GM23338 (cell line): ENCODE results near the gene KDM6A. TPM values are rescaled to one million over a fixed set of nuclear protein-coding genes. Genes with fewer than 3 reads are reported as not detected.

Experiments
- ATAC-seq: fragments of 200-7000 bp; cut with Tn5 transposase; 3 replicates; pipeline ENCODE4 v1.9.1; 2020
- DNase-seq: peaks from one replicate; pipeline ENCODE4 v3.0.0-alpha.2; 2015; ENCODE audit warnings: low spot score
- H2AFZ ChIP-seq: fragments of 200-600 bp; sonication (generic); 2 replicates; pipeline ENCODE4 v1.8.0; 2016; ENCODE audit warnings: antibody characterized with exemption, mild to moderate bottlenecking, moderate library complexity
- H3F3A ChIP-seq: fragments of 200-600 bp; sonication (generic); replicated peaks from 2 replicates; pipeline ENCODE4 v1.8.0; 2017; ENCODE audit warnings: antibody characterized with exemption, mixed run types, low read depth
- H3K27ac ChIP-seq: fragments of 200-600 bp; sonication (generic); 2 replicates; pipeline ENCODE4 v1.6.1; 2016; ENCODE audit warnings: low read depth
- H3K27me3 ChIP-seq: fragments of 200-600 bp; sonication (generic); 2 replicates; pipeline ENCODE4 v1.8.0; 2016; ENCODE audit warnings: mild to moderate bottlenecking, mixed run types, moderate library complexity; ENCODE audit not compliant: insufficient read depth
- H3K36me3 ChIP-seq: fragments of 200-600 bp; sonication (generic); 2 replicates; pipeline ENCODE4 v1.8.0; 2016; ENCODE audit warnings: mild to moderate bottlenecking; ENCODE audit not compliant: insufficient read depth
- H3K4me1 ChIP-seq: fragments of 200-600 bp; sonication (generic); 2 replicates; pipeline ENCODE4 v1.8.0; 2016; ENCODE audit warnings: mild to moderate bottlenecking, moderate library complexity; ENCODE audit not compliant: insufficient read depth
- H3K4me2 ChIP-seq: fragments of 200-600 bp; sonication (generic); 2 replicates; pipeline ENCODE4 v1.7.1; 2017; ENCODE audit warnings: mixed run types
- H3K4me3 ChIP-seq: fragments of 200-600 bp; sonication (generic); 2 replicates; pipeline ENCODE4 v1.6.1; 2016; ENCODE audit warnings: mixed run types
- H3K79me2 ChIP-seq: fragments of 200-600 bp; sonication (generic); replicated peaks from 2 replicates; pipeline ENCODE4 v1.8.0; 2017; ENCODE audit warnings: mild to moderate bottlenecking; ENCODE audit not compliant: insufficient read depth
- H3K9me2 ChIP-seq: fragments of 200-600 bp; sonication (generic); 2 replicates; pipeline ENCODE4 v1.8.0; 2017; ENCODE audit not compliant: insufficient read depth
- H4K20me1 ChIP-seq: fragments of 200-600 bp; sonication (generic); replicated peaks from 2 replicates; pipeline ENCODE4 v1.8.0; 2017; ENCODE audit warnings: mild to moderate bottlenecking; ENCODE audit not compliant: insufficient read depth
- H3K27ac Mint-ChIP-seq: 2 replicates; pipeline ENCODE4 v1.8.0; 2020; ENCODE audit warnings: inconsistent platforms, mild to moderate bottlenecking, moderate library complexity, mixed read lengths
- H3K27me3 Mint-ChIP-seq: 3 replicates; pipeline ENCODE4 v1.8.0; 2022; ENCODE audit warnings: low read depth, mild to moderate bottlenecking, moderate library complexity, mixed read lengths, inconsistent platforms; ENCODE audit not compliant: insufficient read depth, poor library complexity
- H3K36me3 Mint-ChIP-seq: 3 replicates; pipeline ENCODE4 v1.8.0; 2021; ENCODE audit warnings: low read depth, mild to moderate bottlenecking, inconsistent platforms, moderate library complexity, mixed read lengths
- H3K4me1 Mint-ChIP-seq: 3 replicates; pipeline ENCODE4 v1.8.0; 2020; ENCODE audit warnings: mild to moderate bottlenecking, inconsistent platforms, mixed read lengths
- H3K4me3 Mint-ChIP-seq: 3 replicates; pipeline ENCODE4 v1.8.0; 2021; ENCODE audit warnings: moderate library complexity, mild to moderate bottlenecking, inconsistent platforms, mixed read lengths
- H3K9me3 Mint-ChIP-seq: 3 replicates; pipeline ENCODE4 v1.8.0; 2020; ENCODE audit warnings: moderate library complexity, mild to moderate bottlenecking, inconsistent platforms, mixed read lengths
- CREB1 ChIP-seq: fragments of 250-450 bp; sonication (Bioruptor Pico); IDR thresholded peaks from 2 replicates; pipeline ENCODE4 v1.5.0; 2020; ENCODE audit warnings: low read depth, mild to moderate bottlenecking, moderate library complexity
- CTCF ChIP-seq, 2 experiments: fragments of 200-600 bp in 1 of 2; sonication (generic) in 1 of 2; conservative IDR thresholded peaks; 2 replicates each; pipeline versions ENCODE4 v1.5.1 to v1.6.1; 2016 to 2017; ENCODE audit warnings: antibody characterized with exemption in 2 of 2, low read depth in 2 of 2, mild to moderate bottlenecking in 2 of 2, moderate library complexity in 1 of 2
- ETS1 ChIP-seq: IDR thresholded peaks from 2 replicates; pipeline ENCODE4 v1.6.1; 2016; ENCODE audit warnings: antibody characterized with exemption
- EZH2 ChIP-seq: fragments of 200-600 bp; sonication (generic); IDR thresholded peaks from one replicate; pipeline ENCODE4 v1.8.0; 2017; ENCODE audit warnings: antibody characterized with exemption, mild to moderate bottlenecking, low read depth; ENCODE audit not compliant: unreplicated experiment
- EZH2phosphoT487 ChIP-seq: fragments of 200-600 bp; sonication (generic); IDR thresholded peaks from one replicate; pipeline ENCODE4 v1.8.1; 2018; ENCODE audit warnings: antibody characterized with exemption; ENCODE audit not compliant: unreplicated experiment
- JUNB ChIP-seq: IDR thresholded peaks from one replicate; pipeline ENCODE4 v1.6.1; 2016; ENCODE audit warnings: antibody characterized with exemption; ENCODE audit not compliant: unreplicated experiment
- NANOG ChIP-seq: IDR thresholded peaks from 2 replicates; pipeline ENCODE4 v1.6.1; 2016; ENCODE audit warnings: antibody characterized with exemption, borderline replicate concordance
- POLR2AphosphoS5 ChIP-seq: IDR thresholded peaks from 2 replicates; pipeline ENCODE4 v1.6.1; 2016; ENCODE audit warnings: antibody characterized with exemption, low read depth
- REST ChIP-seq: IDR thresholded peaks from one replicate; pipeline ENCODE4 v1.6.1; 2018; ENCODE audit warnings: antibody characterized with exemption; ENCODE audit not compliant: unreplicated experiment
- STAT1 ChIP-seq: IDR thresholded peaks from one replicate; pipeline ENCODE4 v1.6.1; 2016; ENCODE audit warnings: antibody characterized with exemption; ENCODE audit not compliant: unreplicated experiment
- ZNF114 ChIP-seq: fragments of 250-450 bp; sonication (Bioruptor Pico); IDR thresholded peaks from 2 replicates; pipeline ENCODE4 v1.5.0; 2020; ENCODE audit warnings: mild to moderate bottlenecking, moderate library complexity
- ZNF331 ChIP-seq: fragments of 250-450 bp; sonication (Bioruptor Pico); IDR thresholded peaks from 2 replicates; pipeline ENCODE4 v1.5.0; 2020; ENCODE audit warnings: low read depth, mild to moderate bottlenecking, moderate library complexity
- ZNF462 ChIP-seq: fragments of 250-450 bp; sonication (Bioruptor Pico); IDR thresholded peaks from 2 replicates; pipeline ENCODE4 v1.5.0; 2020; ENCODE audit warnings: mild to moderate bottlenecking, moderate library complexity
- polyA plus RNA-seq: library from polyadenylated mRNA; unstranded; fragments of >200 nt; fragmentation: Nextera tagmentation; extraction: Ambion mirVana; gene quantifications from 2 replicates; pipeline ENCODE4 v1.2.1, GENCODE V29; 2016
- total RNA-seq: library from RNA; depleted of rRNA; stranded (reverse); fragments of >200 nt; shearing (Covaris generic); gene quantifications from 2 replicates; pipeline ENCODE4 v1.2.3, GENCODE V29; 2014

Gene KDM6A
- total and polyA plus RNA-seq, 2 experiments from 2014 or later: 22.8 to 102 TPM

GRCh38 chrX:45157647-45158046 is 284.7 kb downstream of the KDM6A start:
- peaks cover 9% of the 10 kb centered on the region for H3K9me3 Mint-ChIP-seq
- DNase-seq: no peak
- H3K27me3 ChIP-seq: no peaks in the 10 kb centered on the region
- H3K27ac Mint-ChIP-seq: no peak overlapping the region
- 0 out of 3 replicates have a peak, but pooled peaks cover 2% of the 10 kb centered on the region for H3K36me3 Mint-ChIP-seq
- H3K4me1 ChIP-seq: no peaks in the 10 kb centered on the region
- H3K9me2 ChIP-seq: no peaks in the 10 kb centered on the region
- H3K4me1 Mint-ChIP-seq: no peaks in the 10 kb centered on the region
- H3K4me3 ChIP-seq: no peak overlapping the region
- H3K4me2 ChIP-seq: no peak overlapping the region
- H3K79me2 ChIP-seq: no peaks in the 10 kb centered on the region
- peaks cover 3% of the 10 kb centered on the region for H3K27me3 Mint-ChIP-seq
- H2AFZ ChIP-seq: no peak overlapping the region
- H3K36me3 ChIP-seq: no peaks in the 10 kb centered on the region
- TF ChIP-seq NANOG (no peak), EZH2phosphoT487 (no peak), CTCF (conservative IDR thresholded peaks at IDR 0.05; ENCODE audit: low read depth in 2 of 2) (no peak), ZNF114 (CRISPR knock-in tag) (no peak), ZNF331 (no peak), EZH2 (no peak), CREB1 (no peak), JUNB (no peak), STAT1 (no peak), REST (no peak), ETS1 (no peak), ZNF462 (CRISPR knock-in tag) (no peak), POLR2AphosphoS5 (no peak)
- no peak overlapping the region for H3K27ac ChIP-seq
- no peak overlapping the region for H3K4me3 Mint-ChIP-seq
- no peaks in the 10 kb centered on the region for H3F3A ChIP-seq
- no peaks in the 10 kb centered on the region for H4K20me1 ChIP-seq
- no peak for ATAC-seq
